Mesendoderm (in vitro differentiated cells): ENCODE measurements around the gene NR2F1.

Experiments
- DNase-seq: peaks from one replicate; pipeline ENCODE4 v3.0.0; 2013
- H2AK5ac ChIP-seq: 2 replicates; pipeline ENCODE4 v1.6.1; 2013; ENCODE audit warnings: low read length, inconsistent platforms
- H2BK120ac ChIP-seq: 2 replicates; pipeline ENCODE4 v1.6.1; 2013; ENCODE audit warnings: low read depth, mild to moderate bottlenecking, low read length, moderate library complexity, mixed read lengths
- H2BK15ac ChIP-seq: replicated peaks from 2 replicates; pipeline ENCODE4 v1.6.1; 2013; ENCODE audit warnings: low read depth, mild to moderate bottlenecking, moderate library complexity
- H2BK5ac ChIP-seq: 2 replicates; pipeline ENCODE4 v1.6.1; 2013; ENCODE audit warnings: low read length, inconsistent platforms
- H3K18ac ChIP-seq: 2 replicates; pipeline ENCODE4 v1.6.1; 2013; ENCODE audit warnings: mild to moderate bottlenecking, low read length, mixed read lengths
- H3K23ac ChIP-seq: one replicate; pipeline ENCODE4 v1.6.1; 2013; ENCODE audit warnings: low read length
- H3K27ac ChIP-seq: 2 replicates; pipeline ENCODE4 v1.5.1; 2013; ENCODE audit warnings: low read depth, mild to moderate bottlenecking, inconsistent platforms, low read length, moderate library complexity
- H3K27me3 ChIP-seq: 2 replicates; pipeline ENCODE4 v1.6.1; 2013; ENCODE audit warnings: low read length, control low read depth, mild to moderate bottlenecking, inconsistent platforms; ENCODE audit not compliant: insufficient read depth, poor library complexity
- H3K36me3 ChIP-seq: 2 replicates; pipeline ENCODE4 v1.6.1; 2013; ENCODE audit warnings: low read length, inconsistent platforms; ENCODE audit not compliant: control insufficient read depth, insufficient read depth
- H3K4ac ChIP-seq: one replicate; pipeline ENCODE4 v1.6.1; 2013; ENCODE audit warnings: low read depth, mild to moderate bottlenecking, low read length, moderate library complexity
- H3K4me1 ChIP-seq: 2 replicates; pipeline ENCODE4 v1.6.1; 2013; ENCODE audit warnings: low read depth, low read length, inconsistent platforms; ENCODE audit not compliant: control insufficient read depth
- H3K4me2 ChIP-seq: 2 replicates; pipeline ENCODE4 v1.6.1; 2013; ENCODE audit warnings: low read length
- H3K4me3 ChIP-seq: 2 replicates; pipeline ENCODE4 v1.5.1; 2013; ENCODE audit warnings: mild to moderate bottlenecking, low read length
- H3K56ac ChIP-seq: one replicate; pipeline ENCODE4 v1.6.1; 2013; ENCODE audit warnings: low read length
- H3K79me1 ChIP-seq: 2 replicates; pipeline ENCODE4 v1.6.1; 2013; ENCODE audit warnings: low read length, inconsistent platforms
- H3K79me2 ChIP-seq: 2 replicates; pipeline ENCODE4 v1.6.1; 2013; ENCODE audit warnings: mild to moderate bottlenecking, low read length; ENCODE audit not compliant: control insufficient read depth, insufficient read depth
- H3K9ac ChIP-seq: 2 replicates; pipeline ENCODE4 v1.6.1; 2013; ENCODE audit warnings: low read length, inconsistent platforms
- H4K5ac ChIP-seq: one replicate; pipeline ENCODE4 v1.6.1; 2013; ENCODE audit warnings: low read length
- H4K8ac ChIP-seq: one replicate; pipeline ENCODE4 v1.6.1; 2013; ENCODE audit warnings: low read depth, mild to moderate bottlenecking, control low read depth, low read length, moderate library complexity
- WGBS: extraction: QIAGEN DNeasy Blood & Tissue Kit; methylation state at CpG from one replicate; pipeline ENCODE4 v1.1.7; 2013; ENCODE audit warnings: low lambda C conversion rate, missing lambda C conversion rate; ENCODE audit not compliant: insufficient coverage; ENCODE audit errors: extremely low coverage; 5-methylcytosine and 5-hydroxymethylcytosine counted together

The NR2F1 gene

DNA sequence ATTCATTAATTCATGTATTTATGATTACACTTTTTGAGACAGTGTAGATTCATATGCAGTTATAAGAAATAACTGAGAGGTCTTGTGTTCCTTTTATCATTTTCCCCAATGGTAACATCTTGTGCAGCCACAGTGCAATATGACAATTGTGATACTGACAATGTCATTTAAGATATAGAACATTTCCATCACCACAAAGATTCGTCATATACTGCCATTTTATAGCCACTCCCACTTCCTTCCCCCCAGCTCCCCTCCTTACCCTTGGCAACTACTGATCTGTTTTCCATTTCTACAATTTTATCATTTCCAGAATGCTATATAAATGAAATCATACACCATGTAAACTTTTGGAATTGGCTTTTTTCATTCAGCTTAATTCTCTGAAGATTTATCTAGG lies 53.8 kb downstream of the NR2F1 start:
- no peaks in the 10 kb centered on the region for H3K79me2 ChIP-seq
- no peak overlapping the region for H3K9ac ChIP-seq
- no peak overlapping the region for H3K4me2 ChIP-seq
- H2BK120ac ChIP-seq = no peak overlapping the region
- no peak for DNase-seq
- H3K23ac ChIP-seq = no peak overlapping the region
- no peak overlapping the region for H4K5ac ChIP-seq
- no peak overlapping the region for H2BK5ac ChIP-seq
- H3K4ac ChIP-seq = no peak overlapping the region
- H3K4me3 ChIP-seq = no peak overlapping the region
- H3K27me3 ChIP-seq = no peaks in the 10 kb centered on the region
- no peak overlapping the region for H4K8ac ChIP-seq
- no peak overlapping the region for H3K18ac ChIP-seq
- no peaks in the 10 kb centered on the region for H3K36me3 ChIP-seq
- no peak overlapping the region for H2BK15ac ChIP-seq
- H2AK5ac ChIP-seq = no peak overlapping the region
- WGBS = no CpG with 5 or more reads among the region's 1 CpG
- H3K4me1 ChIP-seq = no peaks in the 10 kb centered on the region
- no peak overlapping the region for H3K27ac ChIP-seq
- no peak overlapping the region for H3K56ac ChIP-seq
- no peaks in the 10 kb centered on the region for H3K79me1 ChIP-seq

DNA sequence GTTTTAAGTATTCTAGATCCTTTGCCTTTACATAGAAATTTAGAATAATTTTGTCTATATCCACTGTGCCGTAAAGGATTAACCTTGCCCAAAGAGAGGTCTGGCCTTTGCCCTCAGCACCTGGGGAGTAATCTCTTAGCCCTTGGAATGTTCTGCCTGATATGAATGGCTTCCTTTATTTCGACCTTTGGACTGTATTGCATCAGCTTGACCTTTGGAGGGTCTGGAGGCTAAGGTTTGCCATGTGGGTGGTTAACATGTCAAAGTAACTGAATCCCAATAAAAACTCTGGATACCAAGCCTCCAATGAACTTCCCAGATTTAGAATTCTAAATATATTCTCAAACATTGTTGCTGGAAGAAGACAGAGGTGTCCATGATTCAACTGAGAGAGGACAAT lies 54.7 kb downstream of the NR2F1 start:
- Histone ChIP-seq H3K79me2 (no peaks in the 10 kb centered on the region), H3K56ac (no peak overlapping the region), H3K4me2 (no peak overlapping the region), H4K8ac (no peak overlapping the region), H3K27ac (no peak overlapping the region), H3K9ac (no peak overlapping the region), H2BK120ac (no peak overlapping the region), H3K4me1 (no peaks in the 10 kb centered on the region), H3K36me3 (no peaks in the 10 kb centered on the region), H3K27me3 (no peaks in the 10 kb centered on the region), H3K23ac (no peak overlapping the region), H2BK15ac (no peak overlapping the region), H2AK5ac (no peak overlapping the region), H3K79me1 (no peaks in the 10 kb centered on the region), H4K5ac (no peak overlapping the region), H2BK5ac (no peak overlapping the region), H3K18ac (no peak overlapping the region), H3K4me3 (no peak overlapping the region), H3K4ac (no peak overlapping the region)
- no CpG with 5 or more reads among the region's 2 CpGs for WGBS
- DNase-seq = no peak

GRCh38 chr5:93642526-93642925 lies 59.5 kb downstream of the NR2F1 start:
- no peak overlapping the region for H3K4ac ChIP-seq

More at GRCh38 chr5:93642526-93642925, 59.5 kb downstream of the NR2F1 start:
- Histone ChIP-seq H2BK15ac (no peak overlapping the region), H3K23ac (no peak overlapping the region), H3K18ac (no peak overlapping the region), H2BK5ac (no peak overlapping the region), H3K4me3 (no peak overlapping the region), H3K9ac (no peak overlapping the region), H2BK120ac (no peak overlapping the region), H4K5ac (no peak overlapping the region), H3K79me2 (no peaks in the 10 kb centered on the region), H3K56ac (no peak overlapping the region), H2AK5ac (no peak overlapping the region), H3K27me3 (no peaks in the 10 kb centered on the region), H4K8ac (no peak overlapping the region), H3K36me3 (no peaks in the 10 kb centered on the region), H3K4me2 (no peak overlapping the region), H3K4me1 (no peaks in the 10 kb centered on the region), H3K79me1 (no peaks in the 10 kb centered on the region), H3K27ac (no peak overlapping the region)
- no peak for DNase-seq
- WGBS = no CpG with 5 or more reads among the region's 3 CpGs
